Measurements from ENCODE around the gene TCF7. TPM values are rescaled to one million over a fixed set of nuclear protein-coding genes. Genes with fewer than 3 reads are reported as not detected.

Gene TCF7
- 5.4 TPM for total RNA-seq

DNA sequence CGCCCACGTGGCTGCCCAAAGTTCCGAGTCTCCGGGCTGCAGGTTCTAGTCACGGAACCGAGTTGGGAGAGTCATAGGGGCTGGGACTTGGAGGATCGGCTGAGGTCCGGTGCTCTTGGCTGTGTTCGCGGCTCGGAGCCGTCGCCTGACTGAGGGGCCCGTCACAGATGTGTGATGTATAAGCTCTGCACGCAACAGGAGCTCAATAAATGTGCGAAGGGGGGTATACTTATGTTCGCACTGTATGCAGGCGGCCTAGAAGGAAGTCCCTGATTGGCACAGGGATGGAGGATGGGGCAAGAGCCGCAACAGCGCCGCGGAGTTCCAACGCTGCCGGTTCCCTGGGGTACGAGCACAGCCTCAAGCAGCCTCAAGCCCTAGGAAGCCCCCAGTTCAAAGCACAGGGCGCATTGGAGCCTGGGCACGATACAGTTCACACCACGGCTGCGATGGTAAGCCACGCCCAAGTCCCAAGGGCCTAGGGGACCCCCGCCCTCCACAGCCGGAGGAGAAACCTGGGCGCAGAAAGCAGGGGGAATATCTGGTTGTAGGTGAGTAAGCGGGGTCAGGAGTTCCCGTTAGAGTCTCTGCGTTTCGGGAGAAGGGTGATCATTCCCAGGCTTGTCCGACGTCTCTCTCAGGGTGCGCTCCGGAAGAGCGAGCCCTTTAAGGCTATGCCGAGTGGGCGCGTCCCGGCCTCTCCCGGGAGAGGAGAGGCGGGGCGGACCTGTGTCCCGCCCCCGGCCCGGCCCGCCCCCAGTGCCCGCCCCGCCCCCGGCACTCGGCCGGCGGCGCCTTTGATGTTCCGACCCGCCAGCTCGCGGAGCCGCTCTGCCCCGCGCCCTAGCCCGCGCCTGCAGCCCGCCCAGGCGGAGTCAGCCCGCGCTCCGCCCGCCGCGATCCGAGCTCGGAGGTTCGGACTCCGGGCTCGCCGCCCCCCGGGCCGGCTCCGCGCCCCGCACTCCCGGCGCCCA lies at the start of gene TCF7:
Gene TCF7 (plus strand): TSS at position 780 of the 974 bp plus-strand sequence. CDS start 226 bp downstream, outside the sequence.

DNA sequence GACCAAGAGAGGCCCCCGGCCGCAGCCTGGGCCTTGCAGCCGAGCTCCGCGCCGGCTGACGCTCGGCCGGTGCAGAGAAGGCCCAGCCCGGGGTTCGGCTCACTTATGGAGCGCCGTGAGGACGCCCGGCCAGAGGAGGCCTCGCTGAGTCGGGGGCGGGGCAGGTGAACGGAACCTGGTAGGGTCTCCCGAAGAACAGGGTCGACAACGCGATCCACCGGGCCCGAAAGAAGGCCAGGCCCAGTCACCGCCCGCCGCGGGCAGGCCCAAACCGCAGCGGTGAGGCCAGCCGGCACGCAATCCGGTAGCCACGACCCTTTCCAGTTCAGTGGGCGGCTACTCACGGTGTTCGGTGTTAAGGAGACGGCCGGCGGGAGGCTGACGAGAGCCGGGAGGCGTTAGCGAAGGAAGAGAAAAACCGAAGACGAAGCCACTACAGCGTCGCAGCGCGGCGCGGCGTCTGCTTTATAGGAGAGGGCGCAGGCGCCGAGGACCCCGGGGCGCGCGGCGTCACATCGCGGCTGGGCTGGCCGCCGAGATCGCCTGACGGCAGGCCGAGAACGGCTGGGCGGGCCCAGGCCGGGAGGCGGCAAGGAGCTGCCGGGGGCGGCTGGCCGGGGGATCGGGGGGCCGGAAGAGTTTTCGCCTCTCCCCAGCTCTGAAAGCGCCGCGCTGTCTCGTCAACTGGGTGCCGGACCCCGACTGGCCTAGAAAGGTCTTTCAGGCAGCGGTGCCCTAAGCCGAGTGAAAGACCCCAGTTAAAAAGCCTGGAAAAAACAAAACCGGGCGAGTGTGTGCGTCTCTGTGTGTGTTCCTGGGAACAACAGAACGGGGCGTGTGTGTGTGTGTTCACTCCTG lies 62.3 kb downstream of the TCF7 start, which contains the start of gene SKP1:
Gene SKP1 (minus strand): TSS at position 440 of the 858 bp plus-strand sequence. CDS start 2,928 bp downstream, outside the sequence.

Other genes starting within 250 kb of the TCF7 start
- gene C5orf15, start 146.1 kb upstream of the TCF7 start, total RNA-seq = 85.4 TPM
- gene VDAC1, start 109.7 kb upstream of the TCF7 start, total RNA-seq = 159 TPM
- 305 TPM for gene SKP1, start 62.3 kb downstream of the TCF7 start, total RNA-seq
- 220 TPM for gene PPP2CA, start 111.4 kb downstream of the TCF7 start, total RNA-seq